GM19238 (cell line): ENCODE results near the gene CLIC1.

Experiments
- DNase-seq: peaks from one replicate; pipeline ENCODE4 v3.0.0; 2011; ENCODE audit warnings: low spot score; ENCODE audit not compliant: insufficient read length

CLIC1 gene

DNA sequence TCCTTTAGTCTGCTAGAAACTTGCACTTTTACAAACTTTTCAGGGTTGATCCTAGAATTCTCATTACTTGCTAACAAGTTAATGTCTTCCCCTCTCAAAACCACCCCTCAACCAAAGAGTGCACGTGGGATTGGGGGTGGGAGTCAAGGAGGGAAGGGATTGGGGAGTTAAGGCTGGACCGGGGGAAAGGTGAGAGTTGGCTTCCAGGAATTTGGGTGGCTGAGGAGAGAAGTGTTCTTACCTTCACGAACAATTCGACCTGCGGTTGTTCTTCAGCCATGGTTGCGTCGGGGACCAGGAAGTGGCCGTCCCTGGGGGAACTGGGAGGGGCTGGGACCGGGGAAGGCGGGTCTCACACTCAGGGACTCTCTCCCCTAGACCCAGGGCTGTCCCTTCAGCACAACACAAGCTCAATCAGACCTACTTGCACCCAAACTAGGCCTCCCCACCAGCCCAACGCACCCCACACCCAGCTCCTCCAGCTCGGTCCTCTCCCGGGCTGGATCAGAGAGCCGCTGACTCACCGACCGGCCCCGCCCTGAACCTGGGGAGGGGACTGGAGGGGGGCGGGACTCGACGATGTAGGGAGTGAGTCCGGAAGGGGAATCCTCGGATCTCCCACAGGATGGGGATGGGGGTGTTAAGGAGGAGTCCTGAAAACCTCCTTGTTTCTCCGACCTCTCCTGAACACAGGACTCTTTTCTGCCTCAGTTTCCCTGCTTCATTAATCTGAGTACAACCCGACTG is at the start of gene CLIC1:
TSS of gene CLIC1 (minus strand) at position 510 of the 747 bp plus-strand sequence. CDS start at position 280, 230 bp downstream.
- DNase-seq, result peak; percentile 79

DNA sequence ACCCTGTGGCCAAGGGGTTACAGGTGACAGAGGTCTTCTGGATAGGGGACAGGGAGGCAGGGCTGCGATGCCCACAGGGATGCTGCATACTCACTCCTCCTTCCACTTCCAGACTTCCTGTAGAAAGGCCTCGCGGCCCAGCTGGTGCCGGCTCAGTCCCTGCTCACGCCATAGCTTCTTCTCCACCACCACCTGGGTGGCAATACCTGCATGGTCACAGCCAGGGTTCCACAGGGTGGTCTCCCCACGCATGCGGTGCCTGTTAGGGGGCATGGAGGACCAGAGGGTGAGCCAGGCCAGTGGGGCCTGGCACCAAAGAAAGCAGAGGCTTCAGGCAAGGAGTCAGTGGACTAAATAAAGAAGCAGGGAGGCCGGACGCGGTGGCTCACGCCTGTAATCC is 49.1 kb upstream of the CLIC1 start:
- no peak for DNase-seq

DNA sequence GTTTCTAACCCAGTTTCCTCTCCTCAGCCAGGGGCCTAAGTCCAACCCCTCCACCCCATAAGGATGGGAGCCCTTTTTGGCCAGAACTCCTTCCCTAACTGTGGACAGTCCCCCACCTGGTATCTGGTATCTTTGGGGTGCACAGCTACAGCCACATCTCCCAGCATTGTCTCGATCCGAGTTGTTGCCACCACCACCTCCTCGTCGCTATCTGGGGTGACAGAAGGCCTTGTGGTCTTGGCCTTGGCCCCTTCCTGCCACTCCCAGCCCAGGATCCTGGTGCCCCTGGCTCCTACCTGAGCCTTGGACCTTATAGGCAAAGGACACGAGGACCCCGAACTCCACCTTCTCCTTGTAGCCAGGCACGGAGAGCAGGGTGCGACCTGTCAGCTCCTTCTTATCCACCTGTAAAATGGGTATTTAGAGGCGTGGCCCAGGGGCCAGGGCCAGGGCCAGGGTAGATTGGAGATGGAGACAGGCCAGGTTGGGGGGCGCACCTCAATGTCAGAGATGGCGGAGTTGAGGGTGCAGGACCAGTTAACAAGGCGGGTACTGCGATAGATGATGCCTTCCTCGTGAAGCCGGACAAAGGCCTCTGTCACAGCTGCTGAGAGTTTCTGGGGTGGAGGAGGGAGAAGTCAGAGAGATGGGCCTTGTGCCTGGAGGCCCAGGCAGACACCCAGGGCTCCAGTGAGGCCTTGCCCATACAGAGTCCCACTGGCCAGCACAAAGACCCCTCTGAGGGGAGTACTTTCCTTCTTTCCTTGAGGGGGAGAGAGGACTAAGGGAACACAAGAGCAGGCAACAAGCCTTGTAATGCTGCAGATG is 48.0 kb upstream of the CLIC1 start:
- DNase-seq, result no peak

DNA sequence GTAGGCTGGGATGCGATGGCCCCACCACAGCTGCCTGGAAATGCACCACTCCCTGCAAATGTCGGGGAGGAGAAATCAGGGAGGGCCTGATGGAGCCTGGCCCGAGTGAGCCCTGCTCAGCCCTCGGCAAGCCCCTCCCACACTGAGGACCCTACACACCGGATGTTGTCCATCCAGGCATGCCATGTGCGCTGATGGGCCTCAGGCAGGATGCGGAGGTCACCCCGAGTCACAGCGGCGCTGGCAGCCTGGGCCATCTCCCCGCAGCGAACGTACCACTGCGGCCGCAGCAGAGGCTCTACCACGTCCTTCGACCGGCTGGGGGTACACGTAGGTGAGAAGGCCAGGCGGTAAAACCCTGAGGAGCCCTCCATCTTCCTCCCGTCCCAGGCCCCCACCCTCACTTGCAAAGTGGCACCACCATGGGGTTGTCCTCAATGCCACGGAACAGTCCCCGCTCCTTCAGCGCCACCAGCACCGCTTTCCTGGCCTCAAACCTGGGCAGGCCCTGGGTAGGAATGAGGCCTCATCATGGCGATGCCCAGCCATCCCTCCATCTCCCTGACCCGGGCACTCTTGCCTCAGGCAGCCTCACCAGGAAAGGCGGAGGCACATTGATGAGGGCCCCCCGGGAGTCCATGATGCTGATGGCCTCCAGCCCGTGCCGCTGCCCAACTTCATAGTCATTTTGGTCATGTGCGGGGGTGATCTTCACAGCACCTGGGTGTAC is 46.0 kb upstream of the CLIC1 start:
- no peak for DNase-seq

DNA sequence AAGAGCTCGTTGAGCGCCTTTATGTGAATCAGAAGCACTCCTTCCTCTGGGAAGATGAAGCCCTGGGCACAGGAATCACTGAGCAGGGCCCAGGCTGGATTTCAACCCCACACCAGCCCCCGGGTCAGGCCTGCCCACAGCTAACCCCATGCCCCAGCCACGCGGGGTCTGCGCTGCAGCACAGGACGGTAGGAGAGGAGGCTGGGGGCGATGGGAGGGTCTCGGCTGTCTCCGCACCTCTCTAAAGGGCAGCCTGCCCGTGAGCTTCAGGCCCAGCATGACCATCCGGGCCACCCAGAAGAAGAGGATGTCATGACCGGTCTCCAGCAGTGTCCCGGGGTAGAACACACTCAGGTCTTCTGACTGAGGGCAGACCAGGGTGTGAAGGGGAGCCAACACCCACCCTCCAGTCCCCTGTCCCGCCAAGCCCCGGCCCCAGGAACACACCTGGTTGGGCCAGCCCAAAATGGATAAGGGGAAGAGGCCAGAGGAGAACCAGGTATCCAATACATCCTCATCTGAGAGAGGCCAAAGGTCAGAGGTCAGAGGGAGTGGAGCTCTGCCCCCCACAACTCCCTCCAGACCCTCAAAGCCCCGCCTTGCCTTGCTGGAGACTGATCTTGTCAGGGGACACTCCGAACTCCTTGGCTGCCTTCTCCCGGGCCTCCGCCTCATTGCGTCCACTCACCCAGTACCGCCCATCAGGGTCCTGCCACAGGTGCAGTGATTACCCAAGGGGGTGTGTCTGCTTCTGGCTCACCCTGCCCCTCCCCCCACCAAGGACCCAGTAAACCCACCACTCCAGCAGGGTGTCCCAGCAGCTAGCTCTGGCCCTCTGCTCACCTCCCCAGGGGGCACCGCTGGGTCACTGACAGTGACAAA is 45.2 kb upstream of the CLIC1 start:
- no peak for DNase-seq

DNA sequence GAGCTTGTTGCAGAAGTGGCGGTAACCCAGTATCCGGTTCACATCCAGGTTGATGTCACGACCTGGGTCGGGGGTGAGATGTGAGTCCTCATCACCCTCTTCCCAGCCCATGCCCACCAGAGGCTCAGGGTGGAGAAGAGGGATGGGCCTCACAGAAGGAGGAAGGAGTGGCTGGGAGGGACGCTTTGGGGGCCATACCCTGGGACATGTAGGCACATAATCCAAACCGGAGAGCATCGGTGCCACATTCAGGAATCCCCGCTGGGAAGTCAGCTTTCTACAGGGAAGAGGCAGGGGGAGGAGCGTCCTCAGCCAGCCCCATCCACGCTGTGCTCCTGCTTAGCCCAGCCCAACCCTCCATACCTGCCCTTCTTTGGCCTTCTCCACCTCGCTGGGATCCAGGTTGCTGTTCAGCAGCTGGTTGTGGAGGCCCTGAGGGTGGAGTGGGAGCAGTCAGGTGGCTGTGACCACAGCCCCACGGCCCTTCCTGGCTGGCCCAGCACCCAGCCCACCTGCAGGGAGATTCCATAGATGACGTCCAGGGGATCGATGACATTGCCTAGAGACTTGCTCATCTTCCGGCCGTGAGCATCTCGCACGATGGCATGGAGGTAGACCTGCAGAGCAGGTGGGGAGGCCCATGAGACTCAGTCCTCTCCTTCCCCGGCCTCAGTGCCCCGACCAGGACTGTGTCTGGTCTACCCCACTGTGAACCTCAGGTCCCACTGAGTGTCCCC is 44.3 kb upstream of the CLIC1 start:
- no peak for DNase-seq

DNA sequence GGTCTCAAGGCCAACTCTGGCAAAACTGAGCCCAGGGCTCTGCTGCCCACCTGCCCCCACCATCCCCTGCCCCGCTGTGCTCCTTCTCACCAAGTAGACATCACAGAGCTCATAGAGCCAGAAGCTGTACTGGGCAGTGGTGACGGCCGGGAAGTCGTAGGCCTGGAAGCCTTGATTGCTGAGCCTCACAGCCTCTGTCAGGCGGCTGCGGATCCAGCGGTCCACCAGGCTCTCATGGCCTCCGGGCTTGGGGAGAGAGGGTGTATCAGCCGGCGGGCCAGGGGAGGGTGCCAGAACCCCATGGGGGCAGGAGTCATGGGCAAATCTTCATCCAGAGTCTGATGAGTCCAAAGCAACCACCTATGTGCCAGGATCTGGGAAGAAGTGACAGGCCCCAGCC is 43.6 kb upstream of the CLIC1 start:
- no peak for DNase-seq

DNA sequence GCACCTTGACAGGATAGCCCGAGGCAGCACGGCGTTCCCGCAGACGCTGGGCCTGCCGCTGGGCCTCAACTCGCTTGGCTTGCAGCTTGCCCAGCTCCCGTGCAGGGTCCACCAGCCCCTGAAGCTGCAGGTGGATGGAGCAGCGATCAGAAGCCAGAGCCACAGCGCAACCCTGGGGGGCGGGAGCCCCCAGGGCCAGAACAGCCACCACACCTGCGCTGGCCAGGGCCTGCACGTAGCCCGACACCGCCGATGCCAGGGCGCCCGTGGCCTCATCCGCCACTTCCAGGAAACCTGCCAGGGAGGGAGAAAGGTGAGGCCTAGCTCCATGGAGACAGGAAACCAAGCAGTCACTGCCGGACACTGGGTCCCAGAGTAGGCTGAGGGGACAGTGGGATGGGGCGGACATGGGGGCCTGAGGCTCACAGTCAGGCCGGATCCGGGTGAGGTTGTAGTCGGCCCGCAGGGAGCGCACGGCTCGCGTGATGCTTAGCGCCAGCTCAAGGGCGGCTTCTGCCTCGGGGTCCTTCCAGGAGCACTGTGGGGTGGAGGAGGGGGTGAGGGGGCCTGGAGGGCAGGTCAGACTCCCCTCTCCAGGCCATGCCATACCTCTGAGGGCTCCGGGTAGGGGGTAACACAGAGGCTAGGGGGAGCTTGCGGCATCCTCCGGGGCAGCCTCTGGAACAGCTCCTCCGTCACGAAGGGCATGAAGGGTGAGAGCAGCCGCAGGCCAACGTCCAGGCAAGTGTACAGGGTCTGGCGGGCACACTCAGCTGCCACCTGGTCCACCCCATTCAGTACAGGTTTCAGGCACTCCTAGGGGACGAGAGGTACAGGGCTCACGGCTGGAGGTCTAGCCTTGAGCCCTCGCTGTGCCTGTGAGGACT is 42.9 kb upstream of the CLIC1 start:
- no peak for DNase-seq

DNA sequence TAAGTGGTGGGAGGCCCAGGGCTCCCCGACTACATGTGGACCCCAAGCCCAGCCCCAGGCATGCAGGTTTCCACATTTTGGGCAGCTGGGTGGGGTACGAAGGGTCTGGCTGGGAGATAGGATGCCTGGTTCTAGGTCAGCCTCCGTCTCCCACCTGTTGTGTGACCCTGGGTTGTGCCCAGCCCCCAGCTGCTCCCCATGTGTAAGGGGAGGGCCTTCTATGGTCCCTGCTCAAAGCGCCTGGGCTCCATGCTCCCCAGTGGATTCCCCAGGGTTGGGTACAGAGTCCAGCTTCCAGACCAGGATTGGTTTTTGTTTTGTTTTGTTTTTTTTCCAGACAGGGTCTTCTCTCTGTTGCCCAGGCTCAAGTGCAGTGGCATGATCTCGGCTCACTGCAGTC is 41.9 kb upstream of the CLIC1 start:
- no peak for DNase-seq

DNA sequence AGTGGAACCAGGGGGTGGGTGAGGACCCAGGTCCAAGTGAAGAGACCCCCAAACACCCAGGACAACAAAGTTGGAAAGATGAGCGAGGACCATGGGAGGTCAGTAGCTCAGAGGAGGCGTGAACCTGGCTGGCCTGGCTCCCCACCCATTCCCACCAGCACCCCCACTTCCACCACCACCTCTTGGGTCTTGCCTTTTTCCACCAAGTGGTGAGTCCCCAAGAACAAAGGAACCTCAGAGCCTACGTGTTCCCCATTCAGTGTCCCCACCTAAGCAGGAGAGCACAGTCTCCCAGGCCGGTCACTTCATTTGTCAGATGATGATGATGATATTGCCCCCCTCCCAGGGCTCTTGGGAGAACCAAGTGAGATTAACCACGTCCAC is 41.3 kb upstream of the CLIC1 start:
- DNase-seq, result no peak

DNA sequence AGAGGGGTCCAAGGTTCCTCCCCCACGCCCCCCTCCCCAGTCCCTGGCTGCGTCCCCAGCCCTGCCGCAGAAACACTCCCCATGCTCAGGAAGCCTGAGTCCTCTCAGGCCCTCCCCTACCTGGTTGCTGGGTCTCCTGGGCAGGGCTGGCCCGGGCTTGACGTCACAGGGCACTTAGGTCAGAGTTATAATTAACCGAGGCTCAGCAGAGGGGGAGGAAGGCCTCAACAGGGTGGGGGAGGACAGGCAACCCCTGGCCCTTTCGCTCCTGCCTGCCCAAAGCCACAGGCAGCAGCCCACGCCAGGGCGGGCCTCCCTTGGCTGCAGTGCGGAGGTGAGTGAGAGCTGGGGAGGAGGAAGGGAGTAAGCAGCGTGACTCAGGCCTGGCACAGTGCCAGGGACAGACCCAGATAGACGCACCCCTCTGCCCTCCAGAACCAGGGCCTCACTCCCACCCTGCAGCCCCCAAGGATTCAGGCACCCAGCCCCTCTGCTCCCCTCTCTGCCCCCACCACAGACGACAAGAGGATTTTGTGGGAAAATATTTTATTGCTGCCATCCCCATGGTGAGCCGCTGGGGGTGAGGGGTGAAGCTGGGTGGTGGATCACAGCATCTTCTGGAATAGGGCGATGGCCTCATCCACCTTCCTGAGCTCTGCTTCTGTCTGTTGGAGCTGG is 40.8 kb upstream of the CLIC1 start, which contains the start of gene VWA7:
TSS of gene VWA7 (minus strand) at position 340 of the 678 bp plus-strand sequence. CDS start 549 bp downstream, outside the sequence.
- DNase-seq, result peak; percentile 67

DNA sequence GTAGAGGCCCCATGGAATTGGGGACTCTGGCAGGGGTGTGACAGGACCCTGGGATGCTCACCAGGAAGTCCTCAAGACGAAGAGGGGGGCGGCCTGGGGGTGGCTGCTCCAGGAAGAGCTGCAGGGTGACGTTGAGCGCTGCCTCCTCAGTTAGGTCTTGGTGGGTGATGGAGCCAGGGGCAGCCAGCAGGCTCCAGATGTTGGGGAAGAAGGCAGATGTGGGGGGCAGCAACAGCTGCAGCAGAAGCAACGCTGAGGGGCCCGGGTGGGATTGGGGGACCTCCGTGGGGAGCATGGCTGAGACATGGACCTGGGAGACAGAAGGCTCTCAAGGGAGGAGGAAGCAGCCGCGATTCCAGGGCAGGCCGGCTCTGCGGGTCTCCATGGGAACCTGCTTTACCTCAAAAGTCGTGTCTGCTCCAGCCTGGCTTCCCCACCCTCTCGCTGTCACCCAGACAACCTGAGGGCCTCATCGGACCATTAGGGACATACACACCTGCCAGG is 40.2 kb upstream of the CLIC1 start:
- DNase-seq, result no peak

DNA sequence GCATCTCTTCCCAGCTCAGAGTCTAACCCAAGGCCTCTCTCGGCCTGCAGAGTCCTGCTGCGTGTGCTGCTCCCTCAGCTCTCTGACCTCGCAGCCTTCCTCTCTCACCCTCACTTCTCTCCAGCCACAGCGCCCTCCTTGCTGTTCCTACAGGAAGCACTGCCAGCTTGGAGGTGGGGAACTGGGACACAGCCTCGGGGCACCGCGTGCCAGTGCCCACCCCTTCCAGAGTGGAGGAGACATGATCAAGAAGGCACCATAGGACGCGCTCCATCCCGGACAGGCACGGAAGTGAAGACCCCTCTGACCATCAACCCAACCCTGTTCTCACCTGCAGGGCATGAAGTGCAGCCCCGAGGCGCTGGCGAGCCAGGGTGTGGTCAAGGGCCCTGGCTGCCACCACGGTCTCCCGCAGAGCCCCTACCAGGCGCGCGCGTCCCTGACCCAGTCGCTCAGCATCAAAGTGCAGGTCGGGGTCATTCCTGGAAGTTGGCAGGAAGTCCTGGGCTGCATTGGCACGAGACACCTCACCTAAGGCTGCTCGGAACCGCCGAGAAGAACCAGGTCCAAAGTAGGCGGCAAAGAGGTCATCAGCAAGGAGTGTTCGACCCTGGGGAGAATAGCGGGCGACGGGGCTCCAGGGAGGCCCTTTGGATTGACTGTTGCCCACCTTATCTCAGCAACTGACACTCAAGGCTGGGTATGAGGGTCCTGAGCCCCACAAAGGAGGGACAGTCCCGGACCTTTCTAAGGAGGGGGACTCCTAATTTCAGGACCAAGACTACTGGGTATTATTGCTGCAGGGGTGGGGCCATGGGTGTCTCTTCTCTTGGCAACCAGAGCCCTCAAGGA is 39.5 kb upstream of the CLIC1 start:
- DNase-seq, result no peak

DNA sequence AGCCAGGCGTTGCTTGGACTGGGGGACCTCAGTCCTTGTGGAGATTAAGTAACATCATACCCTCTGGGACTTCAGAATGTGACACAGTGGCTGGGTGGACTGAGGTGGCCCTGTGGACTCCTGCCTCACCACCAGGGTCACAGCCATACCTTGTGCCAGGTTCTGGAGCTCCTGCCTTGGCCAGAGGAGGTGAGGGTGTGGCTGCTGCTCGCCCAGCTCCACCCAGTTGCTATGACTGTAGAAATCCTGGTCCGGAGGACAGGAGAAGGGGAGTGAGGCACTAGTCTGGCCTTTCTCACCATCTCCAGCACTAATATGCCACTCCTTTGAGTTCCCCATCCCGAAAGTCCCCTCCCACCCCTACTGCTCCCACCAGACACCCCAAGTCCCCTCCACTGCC is 38.9 kb upstream of the CLIC1 start:
- DNase-seq, result no peak

DNA sequence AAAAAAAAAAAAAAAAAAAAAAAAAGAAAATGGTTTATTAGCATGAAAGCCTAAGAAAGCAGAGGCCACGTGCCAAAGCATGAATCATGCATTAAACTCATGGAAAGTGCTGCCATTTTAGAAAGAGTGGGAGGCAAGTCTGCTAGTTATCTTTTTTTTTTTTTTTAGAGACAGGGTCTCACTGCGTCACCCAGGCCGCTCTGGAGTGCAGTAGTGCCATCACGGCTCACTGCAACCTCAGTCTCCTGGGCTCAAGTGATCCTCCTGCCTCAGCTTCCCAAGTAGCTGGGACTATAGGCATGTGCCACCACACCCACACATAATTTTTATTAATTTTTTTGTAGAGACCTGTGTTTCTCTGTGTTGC is 35.6 kb upstream of the CLIC1 start:
- DNase-seq, result no peak

DNA sequence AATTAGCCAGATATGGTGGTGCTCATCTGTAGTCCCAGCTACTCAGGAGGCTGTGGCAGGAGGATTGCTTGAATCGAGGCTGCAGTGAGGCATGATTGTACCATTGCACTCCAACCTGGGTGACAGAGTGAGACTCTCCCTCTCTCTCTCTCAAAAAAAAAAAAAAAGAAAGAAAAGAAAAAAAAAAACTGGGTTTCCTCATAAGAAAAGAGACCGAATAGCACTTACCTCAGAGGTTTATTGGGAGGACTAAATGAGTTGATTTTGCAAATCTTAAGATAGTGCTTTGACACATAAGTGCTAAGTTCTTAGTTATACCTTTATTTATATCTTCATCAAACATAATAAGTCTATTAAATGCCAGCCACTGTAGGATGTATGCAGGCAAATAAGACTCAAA is 34.5 kb upstream of the CLIC1 start:
- no peak for DNase-seq

DNA sequence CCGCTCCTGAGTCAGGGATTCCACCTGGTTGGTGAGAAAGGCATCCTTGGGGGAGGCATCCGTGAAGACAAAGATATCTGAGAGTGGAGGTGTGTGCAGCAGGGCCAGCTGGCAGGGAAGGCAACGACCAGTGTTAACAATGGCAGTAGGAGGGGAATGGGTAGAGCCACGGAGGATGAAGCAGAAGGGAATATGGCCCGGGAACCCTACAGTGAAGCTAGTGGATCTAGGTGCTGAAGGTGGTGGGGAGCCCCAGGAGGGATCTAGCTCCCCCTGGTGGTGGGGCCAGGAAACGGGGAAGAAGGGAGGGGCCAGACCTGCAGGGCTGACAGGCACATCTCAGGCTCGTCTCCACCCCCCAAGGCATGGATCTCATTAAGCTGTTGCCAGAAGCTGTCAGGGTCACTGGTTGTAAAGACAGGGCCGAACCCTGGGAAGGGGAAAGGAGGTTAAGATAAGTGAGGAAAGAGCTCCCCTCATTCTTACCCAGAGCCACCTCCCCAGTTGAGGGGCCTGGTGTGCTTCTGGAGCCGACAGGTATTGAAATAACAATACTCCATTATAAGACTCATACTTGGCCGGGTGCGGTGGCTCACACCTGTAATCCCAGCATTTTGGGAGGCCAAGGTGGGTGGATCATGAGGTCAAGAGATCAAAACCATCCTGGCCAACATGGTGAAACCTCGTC is 33.5 kb upstream of the CLIC1 start:
- DNase-seq, result peak; percentile 87
